ENCODE data around the gene ZC3HAV1L. TPM values are rescaled to one million over a fixed set of nuclear protein-coding genes. Genes with fewer than 3 reads are reported as not detected.

The ZC3HAV1L gene
- total and polyA plus RNA-seq, 9 donors, result 2.6 to 46.4 (median 23.6) TPM

GRCh38 chr7:139004321-139005090 is 31.3 kb downstream of the ZC3HAV1L start:
- Histone ChIP-seq H3K4me3 (no peak overlapping the region), H3K9me3 (no peaks in the 10 kb centered on the region), H3K27me3 (no peaks in the 10 kb centered on the region), H3K4me1 (ENCODE audit: insufficient read depth) (no peaks in the 10 kb centered on the region), H3K27ac (no peak overlapping the region), H3K36me3 (no peaks in the 10 kb centered on the region)
- no peak for TF ChIP-seq POLR2A (IDR thresholded peaks at IDR 0.05)
- no peak for TF ChIP-seq CTCF (IDR thresholded peaks at IDR 0.05)
- no peak for TF ChIP-seq EP300 (IDR thresholded peaks at IDR 0.05)
- intact Hi-C loops (cut with DNase I), result no loop called here
- no peak for DNase-seq

- Histone ChIP-seq H3K36me3 (no peaks in the 10 kb centered on the region), H3K27ac (no peak overlapping the region), H3K4me3 (no peak overlapping the region), H3K9me3 (no peaks in the 10 kb centered on the region), H3K4me1 (ENCODE audit: insufficient read depth) (no peaks in the 10 kb centered on the region), H3K27me3 (no peaks in the 10 kb centered on the region)
- intact Hi-C loops (cut with DNase I), result no loop called here
- TF ChIP-seq POLR2A (IDR thresholded peaks at IDR 0.05), result no peak
- 78 to 87% (median 82%) methylated on average over 3 of the region's 3 CpGs for WGBS, 3 donors
- DNase-seq, result no peak
Measured at GRCh38 chr7:138999414-138999813, 36.4 kb downstream of the ZC3HAV1L start.

- 75 to 78% (median 77%) methylated on average over 8 of the region's 8 CpGs for WGBS, 3 donors
- intact Hi-C loops (cut with DNase I), result no loop called here
- no peak for DNase-seq
- Histone ChIP-seq H3K4me3 (no peak overlapping the region), H3K36me3 (no peaks in the 10 kb centered on the region), H3K27me3 (no peaks in the 10 kb centered on the region), H3K9me3 (no peaks in the 10 kb centered on the region), H3K27ac (no peak overlapping the region), H3K4me1 (ENCODE audit: insufficient read depth) (no peaks in the 10 kb centered on the region)
- TF ChIP-seq EP300 (IDR thresholded peaks at IDR 0.05) (no peak), CTCF (IDR thresholded peaks at IDR 0.05) (no peak)
Measured at GRCh38 chr7:138992052-138992531, 43.8 kb downstream of the ZC3HAV1L start.

- Histone ChIP-seq H3K9me3 (no peaks in the 10 kb centered on the region), H3K27me3 (no peaks in the 10 kb centered on the region), H3K27ac (no peak overlapping the region), H3K36me3 (no peaks in the 10 kb centered on the region), H3K4me3 (no peak overlapping the region), H3K4me1 (ENCODE audit: insufficient read depth) (no peaks in the 10 kb centered on the region)
- intact Hi-C loops (cut with DNase I), result no loop called here
- WGBS, 3 donors, result 95 to 96% (median 96%) methylated on average over 1 of the region's 1 CpG
- DNase-seq, result no peak
- TF ChIP-seq EP300 (IDR thresholded peaks at IDR 0.05) (no peak), POLR2A (IDR thresholded peaks at IDR 0.05) (no peak), CTCF (IDR thresholded peaks at IDR 0.05) (no peak)
Measured at GRCh38 chr7:138987686-138988085, 48.2 kb downstream of the ZC3HAV1L start.

GRCh38 chr7:138982204-138982623 is 53.6 kb downstream of the ZC3HAV1L start:
- intact Hi-C loops (cut with DNase I), result no loop called here
- H3K4me1 ChIP-seq (ENCODE audit: insufficient read depth), result peaks cover 2% of the 10 kb centered on the region
- H3K9me3 ChIP-seq, result no peaks in the 10 kb centered on the region
- DNase-seq, result peak in 1 of 5 donors; percentile 18
- peak overlapping the region in 1 of 2 donors; percentile 39 for H3K27ac ChIP-seq
- no peak for TF ChIP-seq CTCF (IDR thresholded peaks at IDR 0.05)
- TF ChIP-seq EP300 (IDR thresholded peaks at IDR 0.05), result no peak
- TF ChIP-seq POLR2A (IDR thresholded peaks at IDR 0.05), result no peak
- no peaks in the 10 kb centered on the region for H3K27me3 ChIP-seq
- WGBS, 3 donors, result 30 to 39% (median 32%) methylated on average over 14 of the region's 14 CpGs
- no peaks in the 10 kb centered on the region for H3K36me3 ChIP-seq
- peak overlapping the region; percentile 43 for H3K4me3 ChIP-seq
